ENCODE results near the gene PTRH2.

DNA sequence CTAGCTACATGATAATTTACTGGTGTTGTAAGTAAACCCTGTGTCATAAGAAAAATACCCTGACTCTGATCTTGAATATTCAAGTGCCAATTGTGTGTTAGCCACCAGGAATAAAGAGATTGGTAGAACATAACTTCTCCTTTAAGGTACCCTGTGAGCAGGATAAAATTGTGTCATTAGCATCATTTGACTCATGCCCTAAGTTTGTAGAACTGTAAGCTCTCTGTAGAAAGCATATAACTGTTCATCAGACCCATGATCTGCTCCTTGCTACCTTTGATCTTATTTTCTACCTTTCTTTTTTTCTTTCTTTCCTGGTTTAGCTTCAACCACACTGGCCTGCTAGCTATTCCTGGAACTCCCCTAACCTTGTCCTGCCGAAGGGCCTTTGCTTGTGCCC is 35.8 kb downstream of the PTRH2 start:
- TF ChIP-seq, protein P1, sequence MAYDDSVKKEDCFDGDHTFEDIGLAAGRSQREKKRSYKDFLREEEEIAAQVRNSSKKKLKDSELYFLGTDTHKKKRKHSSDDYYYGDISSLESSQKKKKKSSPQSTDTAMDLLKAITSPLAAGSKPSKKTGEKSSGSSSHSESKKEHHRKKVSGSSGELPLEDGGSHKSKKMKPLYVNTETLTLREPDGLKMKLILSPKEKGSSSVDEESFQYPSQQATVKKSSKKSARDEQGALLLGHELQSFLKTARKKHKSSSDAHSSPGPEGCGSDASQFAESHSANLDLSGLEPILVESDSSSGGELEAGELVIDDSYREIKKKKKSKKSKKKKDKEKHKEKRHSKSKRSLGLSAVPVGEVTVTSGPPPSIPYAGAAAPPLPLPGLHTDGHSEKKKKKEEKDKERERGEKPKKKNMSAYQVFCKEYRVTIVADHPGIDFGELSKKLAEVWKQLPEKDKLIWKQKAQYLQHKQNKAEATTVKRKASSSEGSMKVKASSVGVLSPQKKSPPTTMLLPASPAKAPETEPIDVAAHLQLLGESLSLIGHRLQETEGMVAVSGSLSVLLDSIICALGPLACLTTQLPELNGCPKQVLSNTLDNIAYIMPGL (CRISPR knock-in tag; IDR thresholded peaks at IDR 0.05; ENCODE audit: borderline replicate concordance) = no peak
- TF ChIP-seq, protein P2, sequence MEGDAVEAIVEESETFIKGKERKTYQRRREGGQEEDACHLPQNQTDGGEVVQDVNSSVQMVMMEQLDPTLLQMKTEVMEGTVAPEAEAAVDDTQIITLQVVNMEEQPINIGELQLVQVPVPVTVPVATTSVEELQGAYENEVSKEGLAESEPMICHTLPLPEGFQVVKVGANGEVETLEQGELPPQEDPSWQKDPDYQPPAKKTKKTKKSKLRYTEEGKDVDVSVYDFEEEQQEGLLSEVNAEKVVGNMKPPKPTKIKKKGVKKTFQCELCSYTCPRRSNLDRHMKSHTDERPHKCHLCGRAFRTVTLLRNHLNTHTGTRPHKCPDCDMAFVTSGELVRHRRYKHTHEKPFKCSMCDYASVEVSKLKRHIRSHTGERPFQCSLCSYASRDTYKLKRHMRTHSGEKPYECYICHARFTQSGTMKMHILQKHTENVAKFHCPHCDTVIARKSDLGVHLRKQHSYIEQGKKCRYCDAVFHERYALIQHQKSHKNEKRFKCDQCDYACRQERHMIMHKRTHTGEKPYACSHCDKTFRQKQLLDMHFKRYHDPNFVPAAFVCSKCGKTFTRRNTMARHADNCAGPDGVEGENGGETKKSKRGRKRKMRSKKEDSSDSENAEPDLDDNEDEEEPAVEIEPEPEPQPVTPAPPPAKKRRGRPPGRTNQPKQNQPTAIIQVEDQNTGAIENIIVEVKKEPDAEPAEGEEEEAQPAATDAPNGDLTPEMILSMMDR (IDR thresholded peaks at IDR 0.05) = no peak
- TF ChIP-seq POLR2AphosphoS2 (conservative IDR thresholded peaks at IDR 0.05; ENCODE audit: low read length) (no peak), CBX8 (IDR thresholded peaks at IDR 0.05) (no peak)
